Endometrium (tissue), 2 donors: ENCODE measurements around the gene SIAH2.

Experiments
- FAIRE-seq: peaks from 2 replicates; lab custom pipeline; 2012; peaks lifted over from hg19 to GRCh38; lab: Jason Lieb, UNC
- donor health status: control.
- donor health status: control.

SIAH2 gene

DNA sequence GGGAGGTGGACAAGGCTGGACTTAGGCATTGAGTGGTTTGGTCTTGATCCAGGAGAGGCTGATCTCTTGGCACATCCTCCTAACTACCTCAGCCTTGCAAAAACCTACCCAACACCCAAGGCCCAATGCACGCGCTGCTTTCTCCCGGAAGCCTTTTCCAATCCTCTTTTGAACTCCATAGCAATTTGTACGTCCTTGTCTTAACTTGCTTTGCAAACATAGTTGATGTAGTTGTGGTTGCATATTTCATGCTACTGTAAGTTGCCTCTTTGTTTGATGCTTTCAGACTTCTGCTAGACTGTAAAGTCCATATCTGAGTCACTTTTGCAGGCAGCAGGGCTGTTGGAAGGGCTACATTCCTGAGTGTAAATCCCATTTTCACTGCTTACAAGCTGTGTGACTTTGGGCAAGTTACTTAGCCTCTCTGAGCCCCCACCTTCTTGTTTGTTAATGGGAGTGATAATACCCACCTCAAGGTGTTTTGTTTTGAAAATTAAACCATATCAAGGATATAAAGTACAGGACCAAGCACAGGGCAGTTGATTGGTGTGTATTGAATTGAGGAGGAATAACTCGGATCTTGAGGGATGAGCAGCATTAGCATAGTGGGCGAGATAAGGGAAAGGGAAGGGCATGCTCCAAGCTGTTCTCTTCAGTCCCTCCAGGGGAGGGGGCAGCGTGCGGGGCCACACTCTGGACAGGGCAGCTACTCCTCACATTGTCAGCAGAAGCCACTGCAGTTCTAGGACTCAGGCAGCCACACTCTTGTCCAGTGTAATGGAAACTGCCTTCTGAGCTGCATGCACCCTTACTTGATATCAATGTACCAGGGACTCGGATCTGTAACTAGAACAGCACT is 28.8 kb downstream of the SIAH2 start:
- no peak for FAIRE-seq

DNA sequence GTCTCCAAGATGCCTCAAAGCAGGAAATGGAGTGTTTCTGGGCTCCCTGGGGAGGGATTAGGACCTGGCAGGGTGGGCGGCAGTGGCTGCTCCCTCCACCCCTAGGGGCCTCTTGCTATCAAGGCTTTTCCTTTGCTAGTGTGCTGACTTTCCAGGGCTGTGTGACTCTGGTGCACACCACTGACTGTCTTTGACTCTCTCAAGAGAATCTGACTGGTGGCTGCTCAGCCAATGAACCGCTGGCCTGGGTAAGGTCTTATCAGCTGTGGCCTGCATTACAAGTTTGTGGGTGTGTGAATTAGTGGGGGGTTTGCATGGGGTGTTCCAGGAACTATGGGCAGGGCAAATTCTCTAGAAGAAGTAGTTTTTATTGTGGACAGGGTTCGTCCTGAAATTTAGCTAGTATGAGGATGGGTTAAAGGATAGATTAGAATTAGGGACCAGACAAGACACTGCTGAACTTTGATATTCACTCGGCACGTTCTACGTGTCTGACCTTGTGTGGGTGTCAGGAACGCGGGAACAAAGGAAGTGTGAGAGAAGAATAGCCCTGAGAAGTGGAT is 29.5 kb downstream of the SIAH2 start:
- no peak for FAIRE-seq

DNA sequence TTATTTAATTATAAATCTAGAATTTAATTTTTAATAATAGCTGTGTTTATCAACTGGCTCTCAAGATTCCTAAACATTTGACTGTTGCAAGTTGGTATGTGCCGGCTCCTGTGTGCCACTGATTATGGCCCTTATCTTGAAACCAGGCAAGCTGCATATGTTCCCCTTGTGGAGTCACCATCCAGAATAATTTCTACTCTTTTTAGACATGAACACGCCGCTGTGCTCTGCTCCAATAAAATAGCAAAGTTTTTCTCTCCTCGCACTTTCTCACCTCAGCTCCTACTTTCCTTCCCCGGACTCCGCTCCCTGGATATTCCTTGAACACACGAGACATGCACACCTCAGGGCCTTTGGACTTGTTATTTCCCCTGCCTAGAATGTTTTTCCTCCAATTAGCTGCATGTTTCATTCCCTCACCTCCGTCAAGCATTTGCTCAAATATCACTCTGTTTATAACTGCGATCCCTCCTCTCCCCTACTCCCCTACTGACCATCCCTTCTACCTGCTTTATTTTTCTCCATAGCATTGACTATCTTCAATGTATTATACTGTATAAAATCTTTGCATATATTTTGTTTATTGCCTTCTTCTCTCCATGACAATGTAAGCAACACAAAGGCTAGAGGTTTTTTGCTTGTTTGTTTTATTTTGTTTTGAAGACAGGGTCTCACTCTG is 33.1 kb downstream of the SIAH2 start:
- FAIRE-seq = no peak

DNA sequence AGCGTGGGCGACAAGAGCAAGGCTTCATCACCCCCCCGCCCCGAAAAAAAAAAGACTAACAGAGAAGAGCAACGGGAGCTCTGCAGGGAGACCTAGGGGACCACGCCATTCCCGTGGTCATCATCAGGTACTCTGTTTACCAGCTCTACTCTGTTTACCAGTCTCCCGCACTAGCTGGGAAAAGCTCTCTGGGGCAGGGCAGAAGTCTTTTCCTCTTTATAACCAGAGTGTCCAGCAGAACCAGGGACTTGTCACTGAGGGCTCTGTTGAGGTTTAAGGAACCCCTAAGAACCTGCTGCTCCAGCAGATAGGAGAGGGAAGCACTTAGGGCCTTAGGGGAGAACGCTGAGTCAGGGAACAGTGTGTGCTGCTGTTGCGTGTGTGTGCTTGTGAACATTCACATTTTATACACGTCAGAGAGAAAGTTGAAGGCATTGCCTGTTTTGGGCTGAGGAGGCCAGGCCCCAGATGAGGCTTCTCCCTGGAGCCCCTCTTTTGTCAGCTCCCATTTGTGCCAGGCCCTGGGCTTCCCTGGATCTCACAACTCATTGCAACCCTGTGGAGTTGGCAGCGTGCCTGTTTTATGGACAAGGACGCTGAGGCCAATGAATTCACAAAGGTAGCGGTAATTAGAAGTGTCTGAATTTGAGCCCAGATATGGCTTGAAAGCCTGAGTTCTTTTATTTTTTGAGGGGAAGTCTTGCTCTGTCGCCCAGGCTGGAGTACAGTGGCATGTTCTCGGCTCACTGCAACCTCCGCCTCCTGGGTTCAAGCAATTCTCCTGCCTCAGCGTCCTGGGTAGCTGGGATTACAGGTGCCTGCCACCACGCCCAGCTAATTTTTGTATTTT is 35.1 kb downstream of the SIAH2 start:
- no peak for FAIRE-seq

DNA sequence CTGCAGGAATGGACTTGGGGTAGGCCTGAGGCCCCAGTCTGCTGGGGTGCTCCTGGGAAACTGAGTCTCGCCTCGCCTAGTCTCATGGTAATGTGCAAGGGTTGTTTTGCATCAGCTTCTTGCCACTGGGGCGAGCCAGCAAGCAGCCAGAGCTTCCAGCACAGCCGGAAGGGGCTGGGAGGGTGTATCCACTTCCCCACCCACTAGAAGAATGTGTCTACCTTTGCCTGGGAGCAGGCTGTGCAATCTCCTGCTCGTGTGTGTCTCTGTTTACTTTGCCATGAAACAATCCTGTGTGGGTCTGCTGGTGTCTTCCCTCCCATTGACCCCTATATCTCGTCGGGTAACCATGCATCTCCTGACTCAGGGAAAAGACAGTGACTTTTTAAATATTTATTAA is 37.4 kb downstream of the SIAH2 start:
- FAIRE-seq = no peak

DNA sequence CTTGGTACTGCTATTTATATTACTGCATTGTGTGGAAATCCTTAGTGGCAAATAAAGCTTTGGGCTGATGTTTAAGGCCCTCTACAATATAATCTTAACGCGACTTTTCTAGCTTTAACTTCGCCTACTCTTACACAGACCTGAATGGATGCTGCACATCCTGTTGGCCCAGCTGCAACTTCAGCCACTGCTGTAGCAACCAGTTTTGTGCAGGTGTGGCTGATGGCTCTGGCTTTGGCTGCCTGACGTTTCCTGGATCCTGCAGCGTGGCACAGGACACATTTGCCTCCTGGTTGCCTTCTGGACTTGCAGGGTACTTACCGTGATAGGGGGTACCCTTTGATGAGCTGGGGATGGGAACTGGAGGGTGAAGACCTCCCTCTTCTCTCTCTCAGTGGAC is 39.0 kb downstream of the SIAH2 start:
- no peak for FAIRE-seq

DNA sequence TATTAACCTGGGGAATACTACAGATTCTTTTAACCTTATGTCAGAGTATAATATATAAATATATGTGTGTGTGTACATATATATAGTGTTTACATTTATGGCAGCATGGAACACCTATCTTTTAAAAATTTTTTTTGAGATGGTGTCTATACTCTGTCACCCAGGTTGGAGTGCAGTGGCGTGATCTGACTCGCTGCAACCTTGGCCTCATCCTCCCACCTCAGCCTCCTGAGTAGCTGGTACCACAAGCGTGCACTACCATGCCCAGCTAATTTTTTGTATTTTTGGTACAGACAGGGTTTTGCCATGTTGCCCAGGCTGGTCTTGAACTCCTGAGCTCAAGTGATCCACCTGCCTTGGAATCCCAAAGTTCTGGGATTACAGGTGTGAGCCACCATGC is 40.7 kb downstream of the SIAH2 start:
- FAIRE-seq = no peak

DNA sequence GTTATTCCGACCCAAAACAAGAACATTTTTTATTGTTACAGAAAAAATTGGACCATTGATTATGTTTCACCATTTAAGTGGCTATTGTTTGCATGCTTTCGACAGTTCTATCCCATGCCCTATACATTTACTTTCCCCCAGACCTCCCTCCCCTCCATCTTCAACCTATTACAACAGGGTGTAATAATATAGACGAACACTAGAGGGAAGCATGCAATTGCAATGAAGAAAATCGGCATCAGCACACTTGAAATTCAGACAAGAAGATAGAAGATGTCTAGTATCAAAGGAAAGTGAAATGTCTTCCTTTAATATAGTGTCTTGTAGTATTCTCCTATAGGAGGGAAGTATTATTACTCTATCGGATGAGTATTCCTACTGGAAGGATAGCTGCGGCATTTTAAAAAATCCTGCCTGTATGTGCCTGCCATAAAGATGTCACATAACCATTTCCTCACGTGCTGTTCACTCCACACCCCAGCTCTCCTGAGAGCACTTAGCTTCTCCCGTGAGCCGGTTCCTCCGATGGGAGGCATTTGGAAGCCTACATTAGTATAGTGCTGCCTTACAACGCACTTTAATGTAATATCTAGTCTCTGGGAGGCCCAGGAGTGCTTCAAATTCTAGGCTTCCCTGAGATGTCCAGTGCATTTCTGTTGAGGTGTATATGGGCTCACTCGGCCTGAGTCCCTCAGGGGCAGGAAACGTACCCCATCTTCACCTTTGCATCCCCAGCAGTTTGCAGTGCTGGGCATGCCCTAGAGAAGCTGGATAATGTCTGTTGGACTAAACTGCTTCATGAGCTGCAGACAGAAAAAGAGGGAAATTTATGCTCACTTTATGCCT is 41.5 kb downstream of the SIAH2 start:
- FAIRE-seq = peak; percentile 67

DNA sequence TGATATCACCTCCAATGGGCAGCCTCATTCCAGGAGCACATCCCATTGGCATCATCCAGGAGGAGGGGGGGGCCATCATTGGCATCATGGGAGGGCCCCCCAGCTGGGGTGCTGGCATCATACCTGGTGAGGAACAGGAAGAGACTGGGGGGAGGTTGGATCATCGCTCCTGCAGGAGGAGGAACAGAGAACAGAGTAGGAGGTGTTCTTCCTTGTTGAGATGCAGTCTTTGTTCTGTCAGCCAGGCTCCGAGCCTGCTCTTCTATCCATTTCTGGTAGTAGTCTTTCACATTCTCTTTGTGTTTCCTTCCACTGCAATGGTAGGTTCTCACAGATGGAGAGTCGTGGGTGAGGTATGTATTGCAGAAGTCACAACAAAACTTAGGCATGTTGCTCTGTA is 42.5 kb downstream of the SIAH2 start:
- FAIRE-seq = no peak

DNA sequence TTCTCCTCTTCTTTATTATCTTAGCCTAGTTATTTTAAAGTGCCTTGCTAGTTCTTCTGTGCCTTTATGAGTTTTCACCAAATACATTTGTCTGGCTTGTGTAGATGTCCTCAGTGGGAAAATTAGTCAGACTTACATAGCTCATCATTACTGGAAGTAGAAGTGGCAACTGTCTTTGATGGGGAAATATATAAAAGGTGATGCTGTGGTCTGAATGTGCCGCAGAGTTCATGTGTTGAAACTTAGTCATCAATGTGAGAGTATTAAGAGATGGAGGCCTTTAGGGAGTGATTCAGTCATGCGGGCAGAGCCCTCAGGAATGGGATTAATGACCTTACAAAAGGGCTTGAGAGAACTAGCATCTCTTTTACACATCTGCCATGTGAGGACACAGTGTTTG is 52.9 kb downstream of the SIAH2 start:
- FAIRE-seq = no peak

DNA sequence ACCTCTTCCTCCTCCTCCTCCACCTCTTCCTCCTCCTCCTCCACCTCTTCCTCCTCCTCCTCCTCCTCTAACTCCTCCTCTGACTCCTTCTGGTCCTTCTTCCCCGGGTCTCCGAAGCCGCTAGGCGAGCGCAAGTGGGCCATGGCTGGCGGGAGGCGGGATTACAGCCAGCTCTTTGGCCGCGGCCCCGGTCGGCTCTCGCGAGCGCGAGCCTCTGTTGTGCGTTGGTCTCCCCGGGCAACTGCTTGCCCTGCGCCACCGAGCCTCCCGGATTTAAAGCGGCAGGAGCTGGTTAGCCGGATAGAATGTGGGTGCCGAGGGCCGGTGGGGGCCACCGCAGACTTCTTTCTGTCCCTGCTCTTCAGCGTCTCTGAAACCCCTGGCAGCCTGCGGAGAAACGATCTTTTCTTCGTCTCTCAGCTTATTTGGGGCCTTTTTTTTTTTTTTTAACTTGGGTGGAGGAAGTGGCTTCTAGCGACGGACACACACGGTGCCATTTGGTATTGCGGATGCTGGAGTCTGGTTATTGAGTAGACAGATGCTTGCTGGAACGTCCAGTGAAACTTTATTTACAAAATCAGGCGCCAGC is 59.1 kb downstream of the SIAH2 start, which contains the start of gene ERICH6:
ERICH6 (minus strand) TSS at position 165 of the 589 bp plus-strand sequence; CDS start at position 143, 22 bp downstream.
- FAIRE-seq = no peak

DNA sequence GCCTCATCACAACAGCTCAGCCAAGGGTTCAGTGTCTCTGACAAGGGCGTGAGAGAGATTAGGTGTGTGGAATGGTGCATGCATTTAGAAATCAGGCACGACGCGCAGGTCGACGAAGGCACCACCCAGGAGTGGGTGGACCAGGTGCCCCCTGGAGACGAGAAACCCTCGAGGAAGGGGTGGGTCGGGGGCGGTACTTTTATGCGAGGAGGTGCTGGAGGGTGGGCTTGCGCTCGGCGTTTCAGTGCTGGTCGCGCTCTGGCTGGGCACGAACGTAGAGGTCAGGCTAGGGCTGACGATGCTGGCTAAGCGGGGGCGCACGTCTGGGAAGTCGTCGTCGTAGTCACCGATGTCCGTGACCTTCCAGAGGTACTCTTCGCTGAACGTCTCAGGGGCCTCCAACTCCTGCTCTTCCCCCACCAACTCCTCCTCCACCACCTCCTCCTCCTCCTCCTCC is 59.6 kb downstream of the SIAH2 start:
- FAIRE-seq = no peak

DNA sequence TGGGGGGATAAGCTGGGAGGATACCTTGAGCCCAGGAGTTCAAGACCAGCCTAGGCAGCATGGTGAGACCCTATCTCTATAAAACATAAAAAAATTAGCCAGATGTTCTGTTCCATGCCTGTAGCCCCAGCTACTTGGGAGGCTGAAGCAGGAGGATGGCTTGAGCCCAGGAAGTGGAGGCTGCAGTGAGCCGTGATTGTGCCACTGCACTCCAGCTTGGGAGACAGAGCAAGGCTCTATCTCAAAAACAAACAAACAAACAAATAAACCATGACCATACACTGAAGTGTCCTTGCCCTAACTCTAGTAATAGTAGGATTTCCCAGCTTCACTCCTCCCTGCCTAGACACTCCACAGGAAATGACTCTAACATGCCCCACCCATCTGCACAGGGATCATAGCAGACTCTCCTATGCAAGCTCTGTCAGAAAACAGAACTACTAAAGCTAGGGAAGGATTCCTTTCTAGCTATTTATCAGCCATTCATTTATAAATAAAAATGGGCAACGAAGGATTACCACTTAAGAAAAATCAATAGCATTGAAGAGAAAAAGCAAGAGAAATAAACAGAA is 63.8 kb downstream of the SIAH2 start:
- FAIRE-seq = no peak

DNA sequence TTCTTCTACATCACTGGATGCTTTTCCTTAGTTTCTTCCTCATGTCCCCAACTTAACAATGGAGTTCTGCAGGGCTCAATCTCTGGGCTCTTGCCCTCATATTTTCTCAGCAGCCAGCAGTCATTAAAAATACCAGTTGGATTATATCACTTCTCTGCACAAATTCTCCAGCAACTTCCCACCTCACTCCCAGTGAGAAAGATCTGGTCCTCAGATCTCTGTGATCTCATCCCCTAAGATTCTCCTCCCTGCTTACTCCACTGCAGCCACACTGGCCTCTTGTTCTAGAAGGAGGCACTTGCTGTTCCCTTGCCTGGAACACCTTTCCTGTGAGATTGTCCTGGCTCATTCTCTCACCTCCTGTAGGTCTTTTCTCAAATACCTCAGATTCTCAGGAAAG is 65.3 kb downstream of the SIAH2 start:
- no peak for FAIRE-seq

DNA sequence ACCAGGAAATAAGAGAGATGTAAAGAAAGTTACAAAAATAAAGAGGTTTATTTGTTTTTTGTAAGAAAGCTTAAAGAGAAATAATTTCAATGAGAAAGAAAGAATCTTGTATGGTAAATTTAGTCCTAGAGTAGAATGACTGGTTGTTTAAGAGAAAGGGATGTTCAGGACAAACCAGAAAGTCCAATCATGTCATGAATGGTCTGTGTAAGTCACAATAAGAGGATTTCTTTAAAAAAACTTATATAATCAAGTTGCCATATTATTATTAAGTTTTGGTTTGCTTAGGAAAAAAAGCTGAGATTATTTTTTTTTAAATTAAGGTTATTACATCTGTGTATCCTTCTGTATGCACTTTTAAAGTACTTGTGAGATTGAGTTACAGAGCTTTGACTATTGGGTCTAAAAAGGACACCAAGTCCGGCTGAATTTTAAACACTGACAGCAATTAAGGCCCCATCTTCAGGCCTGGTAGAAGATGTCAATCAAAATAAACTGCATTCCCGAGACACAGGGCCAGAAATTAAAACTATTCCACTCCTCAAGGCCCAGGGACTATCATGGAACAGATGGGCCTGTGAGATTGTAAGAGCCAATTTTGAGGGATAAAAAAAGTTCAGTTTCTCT is 71.4 kb downstream of the SIAH2 start:
- FAIRE-seq = no peak
